ENCODE results near the gene DEFB119. TPM values are rescaled to one million over a fixed set of nuclear protein-coding genes. Genes with fewer than 3 reads are reported as not detected.
"Not testable (repeated sequence)": the region's sequence is repeated elsewhere in the genome, so short reads cannot be mapped to it uniquely, and the experiment has no call there.

DEFB119 gene
- total RNA-seq (2014; rRNA removed): not detected in 2 replicates
- polyA plus RNA-seq (2012): not detected

GRCh38 chr20:31390490-31390889 is at the start of gene DEFB119:
Gene DEFB119, minus strand, starts transcription at chr20:31390590. Its CDS starts 107 bp downstream, at chr20:31390483.
- DNase-seq (ENCODE audit: low read depth): no peak

- no peak for DNase-seq (ENCODE audit: low read depth)
Measured at GRCh38 chr20:31430568-31431115, 40.3 kb upstream of the DEFB119 start.

- DNase-seq (ENCODE audit: low read depth): not testable (repeated sequence)
Measured at GRCh38 chr20:31427576-31427975, 37.2 kb upstream of the DEFB119 start.

- DNase-seq (ENCODE audit: low read depth): not testable (repeated sequence)
Measured at GRCh38 chr20:31426891-31427551, 36.6 kb upstream of the DEFB119 start.

- DNase-seq (ENCODE audit: low read depth): no peak
Measured at GRCh38 chr20:31425797-31426196, 35.4 kb upstream of the DEFB119 start.

- DNase-seq (ENCODE audit: low read depth): no peak
Measured at GRCh38 chr20:31418307-31418706, 27.9 kb upstream of the DEFB119 start.

GRCh38 chr20:31415653-31416052 is 25.3 kb upstream of the DEFB119 start:
- no peak for DNase-seq (ENCODE audit: low read depth)

- no peak for DNase-seq (ENCODE audit: low read depth)
Measured at GRCh38 chr20:31414381-31414780, 24.0 kb upstream of the DEFB119 start.

- DNase-seq (ENCODE audit: low read depth): no peak
Measured at GRCh38 chr20:31410011-31410410, 19.6 kb upstream of the DEFB119 start.

- no peak for DNase-seq (ENCODE audit: low read depth)
Measured at GRCh38 chr20:31406115-31406514, 15.7 kb upstream of the DEFB119 start, which contains the start of gene DEFB121. Gene DEFB121, minus strand, starts transcription at chr20:31406215. Its CDS starts 63 bp downstream, at chr20:31406152.

GRCh38 chr20:31403886-31404285 is 13.5 kb upstream of the DEFB119 start:
- no peak for DNase-seq (ENCODE audit: low read depth)

- no peak for DNase-seq (ENCODE audit: low read depth)
Measured at GRCh38 chr20:31394900-31395299, 4.5 kb upstream of the DEFB119 start.

GRCh38 chr20:31392836-31393235 is 2.4 kb upstream of the DEFB119 start:
- no peak for DNase-seq (ENCODE audit: low read depth)

- DNase-seq (ENCODE audit: low read depth): no peak
Measured at GRCh38 chr20:31374346-31374745, 16.0 kb downstream of the DEFB119 start.

GRCh38 chr20:31368301-31368700 is 22.1 kb downstream of the DEFB119 start, which contains the start of gene DEFB118:
Gene DEFB118, plus strand, starts transcription at chr20:31368601. Its CDS starts 50 bp downstream, at chr20:31368651.
- no peak for DNase-seq (ENCODE audit: low read depth)

- DNase-seq (ENCODE audit: low read depth): not testable (repeated sequence)
Measured at GRCh38 chr20:31364272-31364671, 26.1 kb downstream of the DEFB119 start.

GRCh38 chr20:31363295-31363694 is 27.1 kb downstream of the DEFB119 start:
- DNase-seq (ENCODE audit: low read depth): no peak

GRCh38 chr20:31355981-31356380 is 34.4 kb downstream of the DEFB119 start:
- no peak for DNase-seq (ENCODE audit: low read depth)

GRCh38 chr20:31341470-31341869 is 48.9 kb downstream of the DEFB119 start:
- no peak for DNase-seq (ENCODE audit: low read depth)

GRCh38 chr20:31330893-31331292 is 59.5 kb downstream of the DEFB119 start:
- no peak for DNase-seq (ENCODE audit: low read depth)
